Fibroblast of skin of right biceps (primary cell): ENCODE data around the gene SLC7A5.
"Not testable (repeated sequence)": the region's sequence is repeated elsewhere in the genome, so short reads cannot be mapped to it uniquely, and the experiment has no call there.

Source experiments
- DNase-seq: peaks from one replicate; pipeline ENCODE4 v3.0.0-alpha.2; 2013

SLC7A5 gene

DNA sequence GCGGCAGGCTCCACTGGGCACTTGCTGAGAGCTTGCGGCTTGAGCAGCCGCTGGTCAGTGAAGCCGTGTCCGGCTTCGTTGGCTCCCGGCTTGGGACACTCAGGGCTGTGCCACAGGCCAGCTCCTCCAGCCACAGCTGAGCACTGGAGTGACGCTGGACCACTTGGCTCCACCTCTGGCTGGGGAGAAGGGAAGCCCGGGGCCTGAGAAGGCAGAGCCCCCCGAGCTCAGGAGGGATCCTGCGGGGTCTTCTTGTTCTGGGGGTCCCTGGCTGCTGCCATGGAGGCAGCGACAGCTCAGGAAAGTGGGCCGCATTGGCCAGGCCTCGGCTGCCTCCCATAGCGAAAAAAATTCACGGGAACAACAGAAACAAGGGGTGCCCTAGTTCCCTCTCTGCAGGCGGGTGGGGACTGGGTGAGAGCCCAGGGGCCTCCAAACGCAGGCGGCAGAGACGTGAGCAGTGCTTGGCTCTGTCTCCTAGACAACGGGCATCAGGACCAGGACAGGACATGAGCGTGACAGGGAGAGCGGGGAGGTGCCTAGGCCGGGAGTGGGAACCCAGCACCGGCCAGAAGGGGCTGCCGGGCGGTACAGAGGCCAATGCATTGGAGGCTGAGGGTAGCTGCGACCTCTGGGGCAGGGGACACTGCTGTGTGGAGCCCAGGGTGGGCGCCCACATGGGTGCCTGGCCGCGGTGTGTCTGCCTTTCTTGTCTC is 37.7 kb downstream of the SLC7A5 start:
- DNase-seq: no peak

DNA sequence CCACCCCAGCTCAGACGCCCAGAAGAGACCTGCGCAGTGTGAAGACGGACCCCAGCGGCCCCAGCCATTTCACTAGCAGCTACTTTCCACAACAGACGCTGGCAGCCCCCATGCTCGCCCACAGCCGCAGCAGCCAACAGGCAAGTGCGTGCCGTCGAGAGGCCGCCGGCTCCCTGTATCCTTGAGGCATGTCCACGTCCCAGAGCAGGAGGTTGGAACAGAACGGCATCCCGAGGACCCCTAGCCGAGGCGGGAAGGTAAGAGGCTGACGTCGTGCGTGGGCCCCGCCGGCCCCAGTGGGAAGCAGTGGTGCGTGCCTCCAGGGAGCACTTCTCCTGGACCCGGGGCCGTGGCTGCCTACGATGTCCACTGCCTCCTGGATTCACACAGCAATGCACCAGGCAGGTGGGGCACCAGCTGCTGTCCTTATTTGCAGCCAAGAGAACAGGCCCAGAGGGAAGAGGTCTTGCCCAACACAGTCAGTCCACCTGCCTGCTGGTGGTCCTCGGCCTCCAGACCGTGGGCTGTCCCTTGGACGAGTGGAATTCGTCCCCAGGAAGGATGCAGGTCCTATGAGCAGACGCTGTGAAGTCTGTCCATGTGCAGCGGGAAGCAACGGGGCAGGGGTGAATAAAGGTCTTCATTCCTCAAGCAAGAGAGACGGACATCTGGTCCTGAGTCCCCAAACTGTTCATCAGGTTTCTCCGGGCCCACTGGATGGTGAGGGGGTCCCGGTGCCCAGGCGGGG is 38.5 kb downstream of the SLC7A5 start:
- DNase-seq: no peak

DNA sequence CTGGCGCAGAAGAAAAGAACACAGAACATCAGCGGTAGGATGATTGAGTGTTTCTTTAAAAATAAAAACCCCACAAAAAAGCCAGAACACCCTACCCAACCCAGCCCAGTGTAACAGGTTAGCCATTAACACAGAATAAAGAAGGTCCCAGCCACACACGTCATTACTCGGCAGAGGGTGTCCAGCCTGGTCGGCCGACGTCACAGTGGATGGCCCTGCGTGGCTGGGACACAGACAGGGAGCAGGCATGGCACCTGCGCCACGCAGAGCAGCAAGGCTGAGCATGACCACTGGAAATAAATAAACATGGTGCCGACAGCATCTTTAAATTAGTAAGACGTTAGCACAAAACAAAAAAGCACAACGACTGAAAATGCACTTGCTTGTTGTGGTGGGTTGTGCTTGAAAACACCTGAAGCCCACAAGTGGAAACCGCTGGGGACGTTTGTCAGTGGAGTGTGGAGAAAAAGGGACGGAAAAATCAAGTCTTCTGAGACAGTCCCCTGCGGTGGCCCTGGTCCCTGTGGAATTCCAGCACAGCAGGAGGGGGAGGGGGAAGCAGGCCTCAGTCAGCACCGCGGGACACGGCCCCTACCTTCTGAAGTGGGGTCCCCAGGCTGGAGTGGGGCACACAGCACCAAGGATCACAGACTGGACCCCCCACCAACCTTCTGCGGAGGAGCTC is 39.2 kb downstream of the SLC7A5 start:
- no peak for DNase-seq

GRCh38 chr16:87829622-87829980 is 39.7 kb downstream of the SLC7A5 start:
- DNase-seq: no peak

DNA sequence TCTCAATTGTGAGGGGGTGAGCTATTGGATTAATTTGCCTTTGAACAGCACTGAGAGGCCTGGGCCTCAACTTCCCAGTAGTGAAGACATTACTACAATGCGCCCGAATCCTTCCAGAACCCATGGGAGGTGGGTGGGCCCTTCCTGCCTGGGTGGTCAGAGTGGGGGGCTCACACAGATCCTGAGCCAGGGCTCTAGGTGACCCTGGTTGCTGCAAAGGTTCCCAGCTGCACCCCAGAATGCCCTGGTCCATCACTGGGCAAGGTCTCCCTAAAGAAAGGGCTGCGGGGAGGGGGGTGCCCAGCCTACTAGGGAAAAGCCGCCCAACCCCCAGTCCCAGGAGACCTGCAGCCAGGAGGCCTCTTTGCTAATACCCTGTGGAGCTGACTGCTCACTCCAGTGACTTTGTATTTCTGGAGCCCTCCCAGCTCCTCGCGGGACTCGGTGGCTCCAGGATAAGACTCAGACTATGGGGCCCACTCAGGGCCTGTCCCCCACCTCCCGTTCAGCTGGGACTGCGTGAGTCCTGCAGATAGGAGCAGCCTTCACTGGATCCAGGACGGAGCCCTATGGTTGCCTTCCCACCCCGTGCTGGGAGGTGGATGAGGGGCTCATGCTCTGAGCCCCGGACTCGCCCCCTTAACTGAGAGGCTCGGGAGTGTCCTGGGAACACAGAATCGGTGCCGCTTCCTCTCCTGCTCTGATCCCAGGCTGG is 40.2 kb downstream of the SLC7A5 start:
- peak; percentile 26 for DNase-seq

GRCh38 chr16:87828071-87828906 is 41.0 kb downstream of the SLC7A5 start:
- no peak for DNase-seq

DNA sequence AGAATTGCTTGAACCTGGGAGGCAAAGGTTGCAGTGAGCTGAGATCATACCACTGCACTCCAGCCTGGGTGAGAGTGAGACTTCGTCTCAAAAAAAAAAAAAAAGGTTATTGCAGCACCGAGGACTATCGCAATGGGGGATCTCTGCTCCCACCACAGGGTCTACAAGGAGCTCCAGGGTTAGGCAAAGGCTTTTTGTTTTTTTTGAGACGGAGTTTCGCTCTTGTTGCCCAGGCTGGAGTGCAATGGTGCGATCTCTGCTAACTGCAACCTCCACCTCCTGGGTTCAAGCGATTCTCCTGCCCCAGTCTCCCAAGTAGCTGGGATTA is 41.8 kb downstream of the SLC7A5 start:
- DNase-seq: not testable (repeated sequence)

DNA sequence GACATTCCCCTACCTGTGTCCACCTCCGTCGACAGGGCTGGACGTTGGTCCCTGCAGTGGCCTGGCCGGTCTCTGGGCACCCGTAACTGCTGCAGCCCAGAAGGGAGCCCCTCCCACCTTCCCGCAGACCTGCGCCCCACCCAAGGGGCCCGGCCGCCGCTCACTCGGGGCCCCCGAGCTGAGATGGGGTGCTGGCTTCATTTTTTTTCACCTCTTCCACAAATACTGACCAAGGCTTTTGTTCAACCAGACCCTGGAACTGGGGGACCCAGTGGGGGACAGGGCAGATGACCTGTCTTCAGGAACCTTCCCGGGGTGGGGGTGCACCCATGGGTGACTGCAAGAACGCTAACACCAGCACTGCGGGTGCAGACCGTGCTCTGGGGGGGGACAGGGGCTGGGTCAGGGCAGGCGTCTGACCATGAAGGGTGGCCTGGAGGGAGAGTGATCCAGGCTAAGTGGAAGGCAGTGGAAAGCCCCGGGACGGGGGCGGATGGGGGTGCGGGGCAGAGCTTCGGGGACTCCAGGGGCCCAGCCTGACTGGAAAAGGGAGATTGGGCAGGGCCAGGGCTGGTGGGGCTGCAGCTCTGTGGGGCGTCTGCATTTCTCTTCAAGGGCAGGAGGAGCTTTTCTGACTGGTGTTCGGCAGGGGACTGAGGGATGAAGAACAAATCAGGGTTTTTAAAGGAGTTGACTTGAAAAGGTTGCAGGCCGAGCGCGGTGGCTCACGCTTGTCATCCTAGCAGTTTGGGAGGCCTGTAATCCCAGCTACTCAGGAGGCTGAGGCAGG is 42.3 kb downstream of the SLC7A5 start:
- DNase-seq: no peak

GRCh38 chr16:87826407-87826797 is 42.9 kb downstream of the SLC7A5 start:
- DNase-seq: not testable (repeated sequence)

GRCh38 chr16:87825842-87826120 is 43.5 kb downstream of the SLC7A5 start:
- DNase-seq: not testable (repeated sequence)

GRCh38 chr16:87824991-87825841 is 44.1 kb downstream of the SLC7A5 start:
- DNase-seq: no peak

DNA sequence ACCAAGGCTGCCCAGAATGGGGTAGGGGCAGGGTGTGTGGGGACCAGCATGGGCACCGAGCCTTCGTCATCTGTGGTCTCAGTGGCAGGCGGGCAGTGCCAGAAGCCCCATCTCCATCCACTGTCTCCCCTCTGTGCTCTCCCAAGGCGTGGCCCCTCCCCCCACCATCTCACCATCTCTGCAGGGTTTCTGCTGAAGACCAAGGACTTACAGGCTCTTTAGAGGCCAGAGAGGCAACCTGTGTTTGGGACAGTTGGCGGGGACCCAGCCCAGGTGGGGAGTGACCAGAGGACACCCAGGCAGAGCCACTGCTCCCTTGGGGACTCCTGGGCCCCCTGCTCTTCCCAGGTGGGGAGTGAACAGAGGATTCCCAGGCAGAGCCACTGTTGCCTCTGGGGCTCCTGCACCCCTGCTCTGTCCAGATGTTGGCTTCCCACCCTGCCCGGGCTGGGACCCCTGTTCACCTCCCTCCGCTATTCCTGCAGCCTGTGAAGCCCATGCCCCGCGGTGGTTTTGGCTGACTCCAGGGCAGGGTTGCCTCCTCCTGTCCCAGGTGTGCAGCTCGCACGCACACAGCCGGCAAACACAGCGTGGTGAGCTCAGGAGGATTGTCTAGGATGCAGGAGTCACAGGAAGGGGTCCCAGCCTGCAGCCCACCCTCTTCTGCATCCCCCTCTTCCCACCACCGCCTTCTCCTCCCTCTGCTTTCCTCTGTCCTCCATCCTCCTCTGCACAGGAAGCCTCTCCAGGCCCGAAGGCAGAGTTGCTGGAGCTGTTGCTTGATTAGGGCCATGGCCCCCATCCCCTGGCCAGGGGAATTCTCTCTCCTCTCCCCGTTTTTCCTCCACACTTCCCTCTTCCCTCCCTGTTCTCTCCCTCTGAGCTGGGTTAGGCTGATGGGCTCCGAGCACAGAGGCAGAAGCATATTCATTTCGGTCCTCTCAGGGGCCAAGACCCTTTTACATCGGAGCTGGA is 45.0 kb downstream of the SLC7A5 start:
- DNase-seq: no peak

DNA sequence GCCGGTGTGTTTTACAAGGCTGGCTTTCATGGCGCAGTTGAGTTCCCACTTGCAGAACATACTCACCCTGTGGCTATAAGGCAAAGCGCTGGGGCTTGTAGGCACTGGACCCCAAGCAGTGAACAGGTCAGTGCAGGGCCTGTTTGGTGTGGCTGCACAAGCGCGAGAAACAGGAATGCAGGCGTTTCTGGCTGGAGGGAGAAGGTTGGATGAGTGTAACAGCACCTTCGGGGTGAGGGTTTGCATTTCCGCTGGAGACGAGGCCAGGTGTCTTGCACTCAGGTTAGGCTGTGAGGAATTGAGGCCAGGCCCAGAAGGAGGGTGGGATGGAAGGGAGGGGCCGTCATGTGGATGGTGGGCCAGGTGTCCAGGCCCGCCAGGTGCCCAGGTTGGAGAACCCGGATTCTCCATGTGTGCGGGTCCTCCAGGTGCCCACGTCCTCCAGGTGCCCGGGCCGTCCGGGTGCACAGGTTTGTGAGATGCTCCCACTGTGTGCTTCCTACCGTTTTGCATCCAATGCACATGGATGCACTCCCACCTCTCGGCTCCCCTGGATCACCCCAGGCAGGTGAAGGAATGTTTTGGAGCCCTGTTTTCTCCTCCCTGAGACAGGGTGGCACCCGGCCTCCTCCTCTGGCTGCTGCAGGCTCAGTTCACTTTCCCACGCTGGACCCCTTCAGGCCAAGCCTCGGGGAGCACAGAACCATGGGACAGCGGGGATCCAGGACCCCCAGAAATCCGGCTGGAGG is 46.0 kb downstream of the SLC7A5 start:
- DNase-seq: no peak

DNA sequence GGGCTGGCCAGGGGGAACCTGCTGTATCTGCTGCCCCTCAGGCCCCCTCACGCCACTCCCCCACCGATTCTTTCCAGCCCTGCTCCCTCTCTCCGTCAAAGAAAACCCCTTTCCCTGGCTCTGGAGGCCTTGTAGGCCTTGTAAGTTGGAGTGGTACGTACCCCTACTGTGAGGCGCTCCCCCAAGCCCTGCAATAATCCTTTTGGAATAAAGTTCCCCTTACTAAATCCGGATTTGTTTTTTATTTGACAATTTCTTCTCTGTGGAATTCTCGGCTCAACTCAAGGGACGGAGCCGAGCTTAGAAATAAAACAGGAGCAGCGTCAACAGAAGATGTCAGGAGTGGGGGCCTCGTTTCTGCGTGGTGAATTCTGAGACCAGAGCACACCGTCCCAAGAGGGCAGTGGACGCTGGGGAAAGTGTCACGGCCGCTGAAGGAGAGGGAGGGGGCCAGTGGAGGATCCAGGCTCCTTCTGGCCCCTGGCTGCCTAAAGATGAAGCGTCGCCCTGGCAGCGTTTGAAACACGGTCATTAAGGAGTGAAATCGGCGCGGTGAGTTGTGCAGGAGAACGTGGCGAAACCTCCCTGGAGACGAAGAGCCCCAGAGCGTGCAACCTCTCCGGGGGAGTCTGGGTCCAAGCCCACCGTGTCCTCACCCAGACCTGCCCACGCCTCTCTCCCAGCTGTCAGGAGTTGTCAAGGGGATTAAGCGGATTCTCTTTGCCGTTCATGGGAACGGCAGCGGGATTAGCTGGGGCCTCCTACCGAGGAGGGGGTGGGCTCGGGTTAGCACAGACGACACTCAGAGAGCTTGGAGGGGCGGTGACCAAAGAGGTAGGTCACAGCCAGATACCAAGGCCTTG is 47.0 kb downstream of the SLC7A5 start:
- DNase-seq: no peak

DNA sequence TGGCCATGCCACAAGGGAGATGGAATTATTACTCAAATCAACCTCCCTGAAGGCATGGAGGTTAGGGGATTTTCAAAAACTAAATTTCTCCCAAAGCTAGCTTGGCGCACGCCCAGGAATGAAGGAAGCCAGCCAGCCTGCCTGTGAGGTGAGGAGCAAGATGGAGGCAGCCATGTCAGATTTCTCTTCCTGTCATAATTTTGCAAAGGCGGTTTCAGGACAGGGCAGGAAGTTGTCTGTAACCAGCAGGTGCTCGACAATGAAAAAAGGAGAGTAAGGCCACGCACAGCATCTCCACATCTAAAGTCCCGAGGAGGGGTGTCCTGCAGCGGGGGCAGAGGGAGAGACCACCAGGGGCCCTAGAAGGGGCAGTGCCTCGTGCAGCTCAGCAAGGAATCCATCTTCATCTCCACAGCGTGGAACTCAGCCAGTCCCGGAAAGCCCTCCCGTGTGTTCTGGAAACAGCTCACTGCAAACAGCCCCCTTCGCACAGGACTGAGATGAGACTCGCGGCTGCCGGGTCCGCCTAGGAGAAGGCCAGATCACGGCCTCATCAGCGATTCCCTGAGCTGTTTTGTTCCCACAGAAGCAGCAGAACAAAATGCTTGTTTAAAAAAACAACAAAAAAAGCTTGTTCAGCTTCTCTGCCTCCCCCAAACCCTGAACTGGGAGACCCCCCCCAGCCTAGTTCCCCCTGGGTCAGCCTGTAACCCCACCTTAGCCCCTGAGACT is 47.8 kb downstream of the SLC7A5 start:
- DNase-seq: no peak

DNA sequence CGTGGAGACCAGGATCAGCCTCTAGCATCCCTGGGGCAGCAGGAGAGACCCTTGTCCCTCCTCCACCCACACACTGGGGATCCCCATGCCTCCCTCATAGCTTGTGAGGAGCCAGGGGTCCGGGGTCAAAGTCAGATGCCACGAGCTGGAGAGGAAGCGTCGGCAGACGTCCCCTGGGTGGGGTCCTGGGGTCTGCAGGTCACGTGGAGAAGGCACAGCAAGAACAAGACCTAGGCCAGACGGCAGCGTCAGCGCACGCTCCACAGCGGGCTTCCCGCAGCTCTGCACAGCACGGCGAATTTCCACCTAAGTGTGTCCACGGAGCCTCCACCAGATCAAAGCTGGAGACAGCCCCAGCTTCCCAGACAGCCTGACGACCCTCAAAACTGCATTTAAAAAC is 49.3 kb downstream of the SLC7A5 start:
- no peak for DNase-seq

- no peak for DNase-seq
Observed at GRCh38 chr16:87819282-87819681, 50.0 kb downstream of the SLC7A5 start.
